ENCODE data around the gene POLR2H. TPM values are rescaled to one million over a fixed set of nuclear protein-coding genes. Genes with fewer than 3 reads are reported as not detected.

The POLR2H gene
- total and polyA plus RNA-seq, 8 donors = 54.7 to 98.6 (median 85.3) TPM

GRCh38 chr3:184388164-184388935, 26.8 kb downstream of the POLR2H start:
- Histone ChIP-seq H3K27ac (no peak overlapping the region), H3K9me3 (no peaks in the 10 kb centered on the region), H3K4me1 (no peaks in the 10 kb centered on the region), H3K27me3 (peaks cover 0 to 25% of the 10 kb centered on the region in 2 donors), H3K4me3 (no peak overlapping the region), H3K36me3 (no peaks in the 10 kb centered on the region)
- intact Hi-C loops (cut with DNase I) = no loop called here
- ATAC-seq (no peak), DNase-seq (peak in 1 of 4 donors; percentile 51)
- TF ChIP-seq CTCF (IDR thresholded peaks at IDR 0.05) = no peak

GRCh38 chr3:184388936-184389230, 27.4 kb downstream of the POLR2H start:
- Histone ChIP-seq H3K4me3 (no peak overlapping the region), H3K27ac (no peak overlapping the region), H3K4me1 (no peaks in the 10 kb centered on the region), H3K9me3 (no peaks in the 10 kb centered on the region), H3K27me3 (peaks cover 0 to 24% of the 10 kb centered on the region in 2 donors), H3K36me3 (no peaks in the 10 kb centered on the region)
- no peak for ATAC-seq
- intact Hi-C loops (cut with DNase I) = no loop called here
- no peak for DNase-seq
- TF ChIP-seq CTCF (IDR thresholded peaks at IDR 0.05) = no peak

GRCh38 chr3:184389384-184389783, 27.9 kb downstream of the POLR2H start:
- no peaks in the 10 kb centered on the region for H3K36me3 ChIP-seq
- DNase-seq (peak in 1 of 4 donors; percentile 41), ATAC-seq (no peak)
- intact Hi-C loops (cut with DNase I) = no loop called here
- no peak overlapping the region for H3K27ac ChIP-seq
- TF ChIP-seq CTCF (IDR thresholded peaks at IDR 0.05) = no peak
- H3K9me3 ChIP-seq = no peaks in the 10 kb centered on the region
- no peaks in the 10 kb centered on the region for H3K4me1 ChIP-seq
- H3K27me3 ChIP-seq = peaks cover 0 to 24% of the 10 kb centered on the region in 2 donors
- no peak overlapping the region for H3K4me3 ChIP-seq

GRCh38 chr3:184389935-184390528, 28.5 kb downstream of the POLR2H start:
- H3K27me3 ChIP-seq = peaks cover 0 to 24% of the 10 kb centered on the region in 2 donors
- H3K4me3 ChIP-seq = no peak overlapping the region
- DNase-seq (no peak), ATAC-seq (no peak)
- no peaks in the 10 kb centered on the region for H3K9me3 ChIP-seq
- intact Hi-C loops (cut with DNase I) = no loop called here
- no peaks in the 10 kb centered on the region for H3K36me3 ChIP-seq
- H3K27ac ChIP-seq = no peak overlapping the region
- no peak for TF ChIP-seq CTCF (IDR thresholded peaks at IDR 0.05)
- no peaks in the 10 kb centered on the region for H3K4me1 ChIP-seq

- Histone ChIP-seq H3K27ac (no peak overlapping the region), H3K27me3 (peaks cover 0 to 17% of the 10 kb centered on the region in 2 donors), H3K4me1 (no peaks in the 10 kb centered on the region), H3K4me3 (no peak overlapping the region), H3K9me3 (no peaks in the 10 kb centered on the region), H3K36me3 (no peaks in the 10 kb centered on the region)
- ATAC-seq (no peak), DNase-seq (no peak)
- intact Hi-C loops (cut with DNase I) = no loop called here
- TF ChIP-seq CTCF (IDR thresholded peaks at IDR 0.05) = no peak
Observed at GRCh38 chr3:184391266-184391665, 29.8 kb downstream of the POLR2H start.

Data from left lung (tissue), 10 donors.